Omental fat pad (tissue), 4 donors: ENCODE results near the gene MMD. TPM values are rescaled to one million over a fixed set of nuclear protein-coding genes. Genes with fewer than 3 reads are reported as not detected.

Source experiments
- ATAC-seq: fragments of 150-250 bp; one replicate; pipeline ENCODE4 v1.9.1; 2016; ENCODE audit warnings: mild to moderate bottlenecking, moderate library complexity; ENCODE audit not compliant: low FRiP score
- DNase-seq: peaks from one replicate; pipeline ENCODE4 v3.0.0-alpha.2; 2019; ENCODE audit warnings: low spot score
- total RNA-seq, 4 donors: library from RNA; depleted of rRNA; stranded (reverse); fragments of >200 nt; gene quantifications; one replicate each; pipeline ENCODE4 v1.1.0, GENCODE V29; 2016
- TF ChIP-seq, protein P1 (sequence below), 3 donors: fragments of 450-650 bp; IDR thresholded peaks; one replicate each; pipeline ENCODE4 v1.5.1; 2016 to 2017; ENCODE audit warnings: antibody characterized with exemption in 3 of 3, mild to moderate bottlenecking in 3 of 3, moderate library complexity in 2 of 3

MMD gene
- total RNA-seq, 4 donors from 2014 or later, result 37.8 to 176 (median 137) TPM

DNA sequence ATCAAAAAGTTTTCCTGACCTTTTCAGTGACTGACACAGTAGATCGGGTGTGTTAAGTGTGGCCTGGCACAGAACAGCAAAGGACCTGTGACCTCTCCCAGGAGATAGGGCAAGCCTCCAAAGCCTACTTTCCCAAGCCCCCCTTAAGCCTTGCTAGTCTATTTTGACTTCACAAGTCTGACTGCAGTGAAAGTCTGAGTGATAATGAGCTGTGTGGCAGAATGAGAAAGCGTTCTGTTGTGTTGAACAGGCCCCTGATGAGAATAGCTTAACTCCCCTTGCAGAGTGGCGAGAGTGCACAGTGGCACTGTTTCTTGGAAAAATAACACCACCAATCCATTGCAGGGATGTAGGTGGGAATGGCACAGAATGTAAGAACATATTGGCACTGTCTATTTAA is 32.8 kb downstream of the MMD start:
- DNase-seq (no peak), ATAC-seq (no peak)
- TF ChIP-seq, protein P1, sequence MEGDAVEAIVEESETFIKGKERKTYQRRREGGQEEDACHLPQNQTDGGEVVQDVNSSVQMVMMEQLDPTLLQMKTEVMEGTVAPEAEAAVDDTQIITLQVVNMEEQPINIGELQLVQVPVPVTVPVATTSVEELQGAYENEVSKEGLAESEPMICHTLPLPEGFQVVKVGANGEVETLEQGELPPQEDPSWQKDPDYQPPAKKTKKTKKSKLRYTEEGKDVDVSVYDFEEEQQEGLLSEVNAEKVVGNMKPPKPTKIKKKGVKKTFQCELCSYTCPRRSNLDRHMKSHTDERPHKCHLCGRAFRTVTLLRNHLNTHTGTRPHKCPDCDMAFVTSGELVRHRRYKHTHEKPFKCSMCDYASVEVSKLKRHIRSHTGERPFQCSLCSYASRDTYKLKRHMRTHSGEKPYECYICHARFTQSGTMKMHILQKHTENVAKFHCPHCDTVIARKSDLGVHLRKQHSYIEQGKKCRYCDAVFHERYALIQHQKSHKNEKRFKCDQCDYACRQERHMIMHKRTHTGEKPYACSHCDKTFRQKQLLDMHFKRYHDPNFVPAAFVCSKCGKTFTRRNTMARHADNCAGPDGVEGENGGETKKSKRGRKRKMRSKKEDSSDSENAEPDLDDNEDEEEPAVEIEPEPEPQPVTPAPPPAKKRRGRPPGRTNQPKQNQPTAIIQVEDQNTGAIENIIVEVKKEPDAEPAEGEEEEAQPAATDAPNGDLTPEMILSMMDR (IDR thresholded peaks at IDR 0.05), result no peak

DNA sequence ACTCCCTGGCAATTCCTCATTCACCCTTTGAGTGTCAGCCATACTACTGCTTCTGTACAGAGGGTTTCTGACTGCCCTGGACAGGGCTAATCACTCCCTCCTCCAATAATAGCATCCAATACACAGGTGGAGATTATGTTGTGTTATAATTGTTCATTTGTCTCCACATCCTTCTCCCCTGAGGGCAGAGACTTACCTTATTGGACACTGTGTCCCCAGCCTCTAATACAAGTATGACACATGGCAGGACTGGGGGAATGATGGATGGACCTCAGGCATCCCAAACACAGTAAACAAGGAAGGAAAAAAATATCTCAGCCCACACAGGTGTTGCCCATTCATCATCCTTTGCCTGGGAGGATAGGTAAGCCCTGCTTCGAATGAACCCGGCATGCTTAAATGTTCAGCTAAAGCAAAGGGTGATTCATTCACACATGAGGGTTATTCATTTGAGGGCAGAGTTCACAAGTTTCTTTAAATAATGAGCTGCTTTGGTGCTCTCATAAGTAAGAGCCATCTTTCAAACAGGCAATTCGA is 34.8 kb downstream of the MMD start:
- ATAC-seq (no peak), DNase-seq (no peak)
- TF ChIP-seq, protein P1 (IDR thresholded peaks at IDR 0.05), result no peak

DNA sequence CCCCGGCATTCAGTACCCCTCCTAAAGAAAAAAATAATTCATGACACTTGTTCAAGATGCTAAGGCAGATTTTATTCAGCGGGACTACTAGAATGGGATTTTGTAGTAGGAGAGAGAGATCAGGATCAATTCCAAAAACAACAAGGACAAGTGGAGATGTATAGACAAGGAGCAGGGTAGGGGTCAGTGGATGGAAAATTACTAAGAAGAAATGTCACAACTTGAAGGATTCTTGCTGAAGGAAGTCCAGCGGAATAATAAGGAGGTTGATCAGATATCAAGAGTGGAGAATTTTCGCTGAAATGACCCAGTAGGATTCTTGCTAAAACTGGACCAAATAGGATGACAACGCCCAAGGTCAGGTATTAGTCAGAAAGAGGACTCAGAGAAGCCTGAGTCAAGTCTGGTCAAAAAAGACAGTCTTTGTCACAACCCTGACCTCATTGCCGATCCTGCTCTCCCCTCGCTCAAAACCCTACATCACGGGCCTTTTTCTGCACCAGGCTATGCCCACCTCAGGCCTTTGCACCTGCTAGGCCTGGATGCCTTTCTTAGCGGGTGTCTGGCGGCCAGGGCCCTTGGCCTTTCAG is 36.9 kb downstream of the MMD start:
- TF ChIP-seq, protein P1 (IDR thresholded peaks at IDR 0.05), result no peak
- ATAC-seq (no peak), DNase-seq (no peak)

DNA sequence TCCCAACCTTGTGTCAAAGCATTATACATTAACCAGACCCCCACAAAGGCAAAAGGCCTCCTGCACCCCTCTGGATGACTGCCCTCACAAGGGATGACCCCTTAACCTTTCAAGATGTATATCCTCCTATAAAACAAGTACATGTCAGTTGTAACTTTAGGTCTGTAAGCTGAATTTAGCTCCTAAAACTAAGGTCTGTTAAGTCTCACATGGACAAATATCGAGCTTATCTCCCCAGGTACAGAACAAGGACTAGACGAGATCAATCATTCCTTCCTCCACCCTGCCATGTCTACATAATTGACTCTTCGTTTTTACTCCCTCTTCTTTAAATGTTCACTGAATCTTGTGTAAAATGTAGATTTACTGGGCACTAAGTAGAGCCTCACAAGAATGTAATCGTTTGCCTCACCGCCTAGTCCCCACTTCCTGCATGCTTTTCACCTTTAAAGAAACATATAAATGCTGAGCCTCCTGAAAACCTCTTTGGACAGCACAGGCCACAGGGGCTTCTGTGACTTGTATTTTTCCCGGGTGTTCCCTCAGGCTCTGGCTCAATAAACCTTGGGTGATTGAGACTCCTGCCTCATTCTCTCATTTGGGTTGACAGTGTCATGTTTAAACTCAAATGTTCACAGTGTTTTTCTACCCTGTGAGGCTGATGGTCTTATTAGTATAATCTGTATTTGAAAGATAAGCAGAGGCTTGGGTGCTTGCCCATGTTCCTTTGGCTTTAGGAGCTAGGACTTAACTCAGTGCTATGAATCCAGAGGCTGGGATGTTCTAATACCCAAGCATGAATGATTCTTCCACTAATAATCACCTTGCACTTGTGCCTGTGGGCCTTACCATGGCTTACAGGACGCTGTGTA is 37.6 kb downstream of the MMD start:
- DNase-seq (no peak), ATAC-seq (no peak)
- TF ChIP-seq, protein P1 (IDR thresholded peaks at IDR 0.05), result no peak

DNA sequence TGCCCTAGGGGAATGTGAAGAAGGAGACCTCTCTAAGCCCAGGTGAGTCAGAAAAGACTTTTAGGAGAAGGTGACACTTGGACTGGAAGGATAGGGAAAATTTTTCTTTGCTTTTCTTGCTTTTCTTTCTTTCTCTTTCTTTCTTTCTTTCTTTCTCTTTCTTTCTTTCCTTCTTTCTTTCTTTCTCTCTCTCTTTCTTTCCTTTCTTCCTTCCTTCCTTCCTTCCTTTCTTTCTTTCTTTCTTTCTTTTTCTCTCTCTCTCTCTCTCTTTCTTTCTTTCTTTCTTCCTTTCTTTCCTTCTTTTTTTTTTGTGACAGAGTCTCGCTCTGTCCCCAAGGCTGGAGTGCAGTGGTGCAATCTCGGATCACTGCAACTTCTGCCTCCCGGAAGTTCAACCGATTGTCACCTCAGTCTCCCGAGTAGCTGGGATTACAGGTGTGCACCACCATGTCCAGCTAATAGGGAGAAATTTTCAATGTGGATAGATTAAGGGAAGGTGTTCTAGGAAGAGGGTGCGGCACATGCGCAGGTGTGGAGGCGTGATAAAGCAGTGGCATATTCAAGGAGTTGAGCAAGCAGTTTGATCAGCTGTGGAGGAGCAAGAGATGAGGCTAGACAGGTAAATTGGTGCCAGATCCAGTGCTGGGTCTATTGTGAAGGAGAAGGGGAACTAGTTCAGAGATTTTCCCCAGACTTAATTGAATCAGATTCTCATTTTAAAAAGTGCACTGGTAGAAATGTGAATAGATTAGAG is 40.4 kb downstream of the MMD start:
- no peak for ATAC-seq
- no peak for DNase-seq
- TF ChIP-seq, protein P1 (IDR thresholded peaks at IDR 0.05), result no peak

DNA sequence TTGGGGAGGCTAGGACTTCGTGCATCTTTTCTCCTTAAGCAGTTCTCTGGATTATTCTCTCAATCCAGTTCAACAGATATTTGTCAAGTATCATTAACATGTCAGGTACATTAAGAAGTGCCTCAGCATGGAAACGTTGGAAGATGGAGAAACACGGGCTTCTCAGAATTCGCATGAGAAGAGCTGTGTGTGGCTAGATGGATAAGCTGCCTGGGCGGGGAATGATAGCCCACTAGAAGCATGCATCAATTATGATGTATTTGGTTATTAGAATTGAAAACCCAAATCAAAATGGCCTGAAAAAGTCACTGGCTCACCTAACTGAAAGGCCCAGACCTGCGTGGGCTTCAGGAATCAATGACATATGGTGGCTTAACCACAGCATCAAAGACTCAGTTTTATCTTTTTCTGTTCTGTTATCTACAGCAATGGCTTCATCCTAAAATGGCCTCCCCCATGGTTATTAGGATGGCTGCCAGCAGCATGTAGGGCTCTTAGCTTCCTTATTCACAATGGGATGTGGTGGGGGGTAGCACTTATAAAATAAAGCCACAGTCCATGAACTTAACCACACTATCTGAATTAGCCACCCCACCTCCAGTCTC is 43.9 kb downstream of the MMD start:
- TF ChIP-seq, protein P1 (IDR thresholded peaks at IDR 0.05), result no peak
- ATAC-seq (no peak), DNase-seq (no peak)
